Suprapubic skin (tissue), 4 donors: Measurements from ENCODE around the gene KCTD5. TPM values are rescaled to one million over a fixed set of nuclear protein-coding genes. Genes with fewer than 3 reads are reported as not detected.
"Not testable (repeated sequence)": the region's sequence is repeated elsewhere in the genome, so short reads cannot be mapped to it uniquely, and the experiment has no call there.

ENCODE experiments used
- DNase-seq, 2 donors: peaks; one replicate each; pipeline ENCODE4 v3.0.0-alpha.2; 2019; ENCODE audit warnings: low spot score in 2 of 2
- H3K27ac ChIP-seq: fragments of 200-600 bp; sonication (generic); one replicate; pipeline ENCODE4 v1.5.1; 2019
- H3K27me3 ChIP-seq: fragments of 200-600 bp; sonication (generic); one replicate; pipeline ENCODE4 v1.5.1; 2019
- H3K36me3 ChIP-seq: fragments of 200-600 bp; sonication (generic); one replicate; pipeline ENCODE4 v1.5.1; 2019
- H3K4me1 ChIP-seq: fragments of 200-600 bp; sonication (generic); one replicate; pipeline ENCODE4 v1.5.1; 2019
- H3K4me3 ChIP-seq: fragments of 200-600 bp; sonication (generic); one replicate; pipeline ENCODE4 v1.5.1; 2019; ENCODE audit warnings: mild to moderate bottlenecking
- H3K9me3 ChIP-seq: fragments of 200-600 bp; sonication (generic); one replicate; pipeline ENCODE4 v1.5.1; 2019
- CTCF ChIP-seq, 2 donors: fragments of 200-600 bp in 1 of 2; fragments of 450-650 bp in 1 of 2; sonication (generic) in 1 of 2; IDR thresholded peaks; one replicate each; pipeline ENCODE4 v1.5.1; 2016 to 2019; ENCODE audit warnings: antibody characterized with exemption in 2 of 2, mild to moderate bottlenecking in 1 of 2, moderate library complexity in 1 of 2
- EP300 ChIP-seq: sonication (generic); formaldehyde crosslinking; IDR thresholded peaks from one replicate; pipeline ENCODE4 v1.6.1; 2017; ENCODE audit warnings: antibody characterized with exemption
- POLR2A ChIP-seq, 2 donors: fragments of 450-650 bp; IDR thresholded peaks; one replicate each; pipeline ENCODE4 v1.6.1; 2017; ENCODE audit warnings: antibody characterized with exemption in 2 of 2, mild to moderate bottlenecking in 2 of 2, moderate library complexity in 2 of 2
- POLR2AphosphoS5 ChIP-seq, 3 donors: sonication (generic); formaldehyde crosslinking; IDR thresholded peaks; one replicate each; pipeline ENCODE4 v1.6.1; 2017; ENCODE audit warnings: antibody characterized with exemption in 3 of 3
- WGBS: methylation state at CpG from one replicate; pipeline ENCODE4 v1.1.5; 2018; 5-methylcytosine and 5-hydroxymethylcytosine counted together
- total RNA-seq, 4 donors: library from RNA; depleted of rRNA; stranded (reverse); fragments of >200 nt; gene quantifications; one replicate each; pipeline ENCODE4 v1.1.0, GENCODE V29; 2016

The KCTD5 gene
- total RNA-seq, 4 donors from 2014 or later: 46.3 to 84.4 (median 53.0) TPM

GRCh38 chr16:2719328-2720063 lies 37.2 kb downstream of the KCTD5 start:
- peak overlapping the region; percentile 86 for H3K27ac ChIP-seq
- H3K36me3 ChIP-seq: no peaks in the 10 kb centered on the region
- H3K9me3 ChIP-seq: no peaks in the 10 kb centered on the region
- peaks cover 3% of the 10 kb centered on the region for H3K27me3 ChIP-seq
- TF ChIP-seq EP300 (no peak), POLR2A (IDR thresholded peaks at IDR 0.05) (no peak), CTCF (IDR thresholded peaks at IDR 0.05) (no peak), POLR2AphosphoS5 (IDR thresholded peaks at IDR 0.05) (no peak)
- H3K4me3 ChIP-seq: no peak overlapping the region
- peaks cover 35% of the 10 kb centered on the region for H3K4me1 ChIP-seq
- peak in 1 of 2 donors; percentile 79 for DNase-seq
- WGBS: 77% methylated on average over 5 of the region's 16 CpGs

- 62% methylated on average over 14 of the region's 26 CpGs for WGBS
- peak within 1 kb of the TSS; percentile 86 for H3K27ac ChIP-seq
- H3K9me3 ChIP-seq: no peaks in the 10 kb centered on the region
- H3K27me3 ChIP-seq: peaks cover 8% of the 10 kb centered on the region
- DNase-seq: peak in 1 of 2 donors; percentile 74
- H3K4me3 ChIP-seq: peak within 1 kb of the TSS; percentile 74
- H3K36me3 ChIP-seq: no peaks in the 10 kb centered on the region
- H3K4me1 ChIP-seq: peaks cover 35% of the 10 kb centered on the region
- TF ChIP-seq POLR2AphosphoS5 (IDR thresholded peaks at IDR 0.05) (no peak), EP300 (no peak), POLR2A (IDR thresholded peaks at IDR 0.05) (no peak), CTCF (IDR thresholded peaks at IDR 0.05) (no peak)
Measured at GRCh38 chr16:2720064-2720457, 37.7 kb downstream of the KCTD5 start, which contains the start of gene PRSS27. Gene PRSS27, minus strand, starts transcription at chr16:2720224. Its CDS starts 64 bp downstream, at chr16:2720160.

- Histone ChIP-seq H3K36me3 (no peaks in the 10 kb centered on the region), H3K27ac (peak overlapping the region; percentile 86), H3K4me1 (peaks cover 28% of the 10 kb centered on the region), H3K4me3 (peak overlapping the region; percentile 74), H3K27me3 (peaks cover 6% of the 10 kb centered on the region), H3K9me3 (no peaks in the 10 kb centered on the region)
- WGBS: 8% methylated on average over 5 of the region's 99 CpGs
- peak in 1 of 2 donors; percentile 94 for TF ChIP-seq CTCF (IDR thresholded peaks at IDR 0.05)
- TF ChIP-seq POLR2AphosphoS5 (IDR thresholded peaks at IDR 0.05): peak in 1 of 3 donors; percentile 50
- TF ChIP-seq EP300: no peak
- TF ChIP-seq POLR2A (IDR thresholded peaks at IDR 0.05): peak in 1 of 2 donors; percentile 10
- peak; percentile 90 to 91 for DNase-seq
Measured at GRCh38 chr16:2720719-2721633, 38.7 kb downstream of the KCTD5 start.

- H3K9me3 ChIP-seq, H3K36me3 ChIP-seq, H3K27me3 ChIP-seq, DNase-seq: not testable (repeated sequence)
- WGBS: 43% methylated on average over 14 of the region's 14 CpGs
- H3K4me3 ChIP-seq: peak overlapping the region; percentile 74
- peaks cover 26% of the 10 kb centered on the region for H3K4me1 ChIP-seq
- H3K27ac ChIP-seq: peak overlapping the region; percentile 86
Measured at GRCh38 chr16:2721634-2722173, 39.4 kb downstream of the KCTD5 start.

GRCh38 chr16:2724088-2724676 lies 41.9 kb downstream of the KCTD5 start:
- no peak overlapping the region for H3K27ac ChIP-seq
- peaks cover 6% of the 10 kb centered on the region for H3K27me3 ChIP-seq
- no peak overlapping the region for H3K4me3 ChIP-seq
- TF ChIP-seq POLR2A (IDR thresholded peaks at IDR 0.05) (no peak), CTCF (IDR thresholded peaks at IDR 0.05) (no peak), POLR2AphosphoS5 (IDR thresholded peaks at IDR 0.05) (no peak), EP300 (no peak)
- 80% methylated on average over 7 of the region's 7 CpGs for WGBS
- no peaks in the 10 kb centered on the region for H3K9me3 ChIP-seq
- no peak for DNase-seq
- no peaks in the 10 kb centered on the region for H3K36me3 ChIP-seq
- peaks cover 22% of the 10 kb centered on the region for H3K4me1 ChIP-seq
